ENCODE data around the gene HECTD4.

The HECTD4 gene

GRCh38 chr12:112347581-112347982, 34.6 kb downstream of the HECTD4 start:
- H3K9me3 ChIP-seq (ENCODE audit: insufficient read depth, low read depth, low read length) = no peaks in the 10 kb centered on the region
- H3K4me2 ChIP-seq (ENCODE audit: low read depth, low read length, poor library complexity, severe bottlenecking) = peak overlapping the region; percentile 31
- no peaks in the 10 kb centered on the region for H3K36me3 ChIP-seq (ENCODE audit: insufficient read depth, low read length)
- H2AFZ ChIP-seq (ENCODE audit: low read length) = no peak overlapping the region
- TF ChIP-seq, protein P1, sequence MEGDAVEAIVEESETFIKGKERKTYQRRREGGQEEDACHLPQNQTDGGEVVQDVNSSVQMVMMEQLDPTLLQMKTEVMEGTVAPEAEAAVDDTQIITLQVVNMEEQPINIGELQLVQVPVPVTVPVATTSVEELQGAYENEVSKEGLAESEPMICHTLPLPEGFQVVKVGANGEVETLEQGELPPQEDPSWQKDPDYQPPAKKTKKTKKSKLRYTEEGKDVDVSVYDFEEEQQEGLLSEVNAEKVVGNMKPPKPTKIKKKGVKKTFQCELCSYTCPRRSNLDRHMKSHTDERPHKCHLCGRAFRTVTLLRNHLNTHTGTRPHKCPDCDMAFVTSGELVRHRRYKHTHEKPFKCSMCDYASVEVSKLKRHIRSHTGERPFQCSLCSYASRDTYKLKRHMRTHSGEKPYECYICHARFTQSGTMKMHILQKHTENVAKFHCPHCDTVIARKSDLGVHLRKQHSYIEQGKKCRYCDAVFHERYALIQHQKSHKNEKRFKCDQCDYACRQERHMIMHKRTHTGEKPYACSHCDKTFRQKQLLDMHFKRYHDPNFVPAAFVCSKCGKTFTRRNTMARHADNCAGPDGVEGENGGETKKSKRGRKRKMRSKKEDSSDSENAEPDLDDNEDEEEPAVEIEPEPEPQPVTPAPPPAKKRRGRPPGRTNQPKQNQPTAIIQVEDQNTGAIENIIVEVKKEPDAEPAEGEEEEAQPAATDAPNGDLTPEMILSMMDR (conservative IDR thresholded peaks at IDR 0.05; ENCODE audit: low read length) = no peak
- no peak for TF ChIP-seq EZH2phosphoT487 (IDR thresholded peaks at IDR 0.05; ENCODE audit: borderline replicate concordance)
- H3K4me1 ChIP-seq (ENCODE audit: insufficient read depth, low read length, poor library complexity, severe bottlenecking) = peaks cover 39% of the 10 kb centered on the region
- H3K9me2 ChIP-seq (replicated peaks; ENCODE audit: low read depth, low read length) = no peaks in the 10 kb centered on the region
- no peak overlapping the region for H3K4me3 ChIP-seq (ENCODE audit: low read length, poor library complexity, severe bottlenecking)
- no peaks in the 10 kb centered on the region for H3F3A ChIP-seq (ENCODE audit: low read depth)
- H3K27me3 ChIP-seq (ENCODE audit: insufficient read depth, low read length, poor library complexity, severe bottlenecking) = no peaks in the 10 kb centered on the region
- H4K20me1 ChIP-seq (ENCODE audit: insufficient read depth, low read length, poor library complexity, severe bottlenecking) = peaks cover 37% of the 10 kb centered on the region
- no peak overlapping the region for H3K9ac ChIP-seq (ENCODE audit: low read depth, low read length, poor library complexity, severe bottlenecking)
- H3K79me2 ChIP-seq (ENCODE audit: insufficient read depth, low read length) = peaks cover 92% of the 10 kb centered on the region

DNA sequence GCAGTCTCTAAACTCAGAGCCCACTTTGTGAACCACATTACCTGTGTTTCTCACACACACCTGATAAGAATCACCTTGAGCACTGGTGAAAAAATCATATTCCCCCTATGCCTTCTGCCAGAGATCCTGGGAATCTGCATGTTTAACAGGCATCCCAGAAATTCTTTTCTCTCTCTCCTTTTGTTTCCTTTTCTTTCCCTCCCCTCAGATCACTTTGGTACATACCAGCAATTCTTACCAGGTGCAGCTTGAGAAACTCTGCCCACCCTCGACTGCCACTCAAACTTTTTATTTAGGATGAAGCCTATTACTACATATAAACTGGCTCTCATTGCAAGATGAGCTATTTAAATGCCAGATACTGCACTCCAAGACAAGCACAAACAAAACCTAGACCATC, 36.0 kb downstream of the HECTD4 start:
- TF ChIP-seq, protein P1 (conservative IDR thresholded peaks at IDR 0.05; ENCODE audit: low read length) = no peak
- no peak for TF ChIP-seq EZH2phosphoT487 (IDR thresholded peaks at IDR 0.05; ENCODE audit: borderline replicate concordance)
- Histone ChIP-seq H2AFZ (ENCODE audit: low read length) (no peak overlapping the region), H3K9me2 (replicated peaks; ENCODE audit: low read depth, low read length) (no peaks in the 10 kb centered on the region), H3K36me3 (ENCODE audit: insufficient read depth, low read length) (no peaks in the 10 kb centered on the region), H3K4me2 (ENCODE audit: low read depth, low read length, poor library complexity, severe bottlenecking) (no peak overlapping the region), H3K4me1 (ENCODE audit: insufficient read depth, low read length, poor library complexity, severe bottlenecking) (peaks cover 40% of the 10 kb centered on the region), H3K9me3 (ENCODE audit: insufficient read depth, low read depth, low read length) (no peaks in the 10 kb centered on the region), H3K4me3 (ENCODE audit: low read length, poor library complexity, severe bottlenecking) (no peak overlapping the region), H4K20me1 (ENCODE audit: insufficient read depth, low read length, poor library complexity, severe bottlenecking) (peaks cover 31% of the 10 kb centered on the region), H3K79me2 (ENCODE audit: insufficient read depth, low read length) (peaks cover 93% of the 10 kb centered on the region), H3K9ac (ENCODE audit: low read depth, low read length, poor library complexity, severe bottlenecking) (no peak overlapping the region), H3K27me3 (ENCODE audit: insufficient read depth, low read length, poor library complexity, severe bottlenecking) (no peaks in the 10 kb centered on the region), H3F3A (ENCODE audit: low read depth) (no peaks in the 10 kb centered on the region)

GRCh38 chr12:112344220-112344619, 38.0 kb downstream of the HECTD4 start:
- Histone ChIP-seq H3K4me2 (ENCODE audit: low read depth, low read length, poor library complexity, severe bottlenecking) (no peak overlapping the region), H3F3A (ENCODE audit: low read depth) (no peaks in the 10 kb centered on the region), H3K9me3 (ENCODE audit: insufficient read depth, low read depth, low read length) (no peaks in the 10 kb centered on the region), H4K20me1 (ENCODE audit: insufficient read depth, low read length, poor library complexity, severe bottlenecking) (peaks cover 29% of the 10 kb centered on the region), H3K9me2 (replicated peaks; ENCODE audit: low read depth, low read length) (no peaks in the 10 kb centered on the region), H3K9ac (ENCODE audit: low read depth, low read length, poor library complexity, severe bottlenecking) (no peak overlapping the region), H3K4me3 (ENCODE audit: low read length, poor library complexity, severe bottlenecking) (no peak overlapping the region), H2AFZ (ENCODE audit: low read length) (no peak overlapping the region), H3K27me3 (ENCODE audit: insufficient read depth, low read length, poor library complexity, severe bottlenecking) (no peaks in the 10 kb centered on the region), H3K4me1 (ENCODE audit: insufficient read depth, low read length, poor library complexity, severe bottlenecking) (peaks cover 34% of the 10 kb centered on the region), H3K36me3 (ENCODE audit: insufficient read depth, low read length) (no peaks in the 10 kb centered on the region), H3K79me2 (ENCODE audit: insufficient read depth, low read length) (peaks cover 89% of the 10 kb centered on the region)
- TF ChIP-seq EZH2phosphoT487 (IDR thresholded peaks at IDR 0.05; ENCODE audit: borderline replicate concordance) = no peak
- TF ChIP-seq, protein P1 (conservative IDR thresholded peaks at IDR 0.05; ENCODE audit: low read length) = no peak

Data from Loucy (cell line).